CD8-positive, alpha-beta memory T cell (primary cell): ENCODE results near the gene LIG1. TPM values are rescaled to one million over a fixed set of nuclear protein-coding genes. Genes with fewer than 3 reads are reported as not detected.

Source experiments
- CTCF ChIA-PET: fragments of 350-600 bp; sonication (Branson Sonifier 250); formaldehyde crosslinking; loops from one replicate; lab custom pipeline; 2021; ENCODE audit warnings: antibody characterized with exemption; lab: Charles Lee
- POLR2A ChIA-PET: fragments of 350-600 bp; sonication (Branson Sonifier 250); formaldehyde crosslinking; loops from one replicate; lab custom pipeline; 2021; ENCODE audit warnings: antibody characterized with exemption; lab: Charles Lee
- DNase-seq, 5 donors: peaks; one replicate each; pipeline versions ENCODE4 v3.0.0 to v3.0.0-alpha.2; 2020 to 2022; ENCODE audit warnings: mixed read lengths in 1 of 5
- H3K27ac ChIP-seq: one replicate; pipeline ENCODE4 v1.7.0; 2013; ENCODE audit warnings: low read depth, mild to moderate bottlenecking, low read length, moderate library complexity
- H3K27me3 ChIP-seq: 2 replicates; pipeline ENCODE4 v1.7.0; 2013; ENCODE audit warnings: low read length, mild to moderate bottlenecking; ENCODE audit not compliant: insufficient read depth, poor library complexity, severe bottlenecking
- H3K36me3 ChIP-seq: 2 replicates; pipeline ENCODE4 v1.7.0; 2013; ENCODE audit warnings: mild to moderate bottlenecking, low read length, moderate library complexity; ENCODE audit not compliant: insufficient read depth
- H3K4me1 ChIP-seq: 2 replicates; pipeline ENCODE4 v1.7.0; 2013; ENCODE audit warnings: mild to moderate bottlenecking, low read length, moderate library complexity; ENCODE audit not compliant: insufficient read depth
- H3K4me3 ChIP-seq: 2 replicates; pipeline ENCODE4 v1.7.0; 2013; ENCODE audit warnings: mild to moderate bottlenecking, low read length
- H3K9me3 ChIP-seq: 2 replicates; pipeline ENCODE4 v1.7.0; 2013; ENCODE audit warnings: mild to moderate bottlenecking, low read length
- H3K27ac Mint-ChIP-seq, 8 donors: one replicate each; pipeline ENCODE4 v1.8.0; 2020 to 2021; ENCODE audit warnings: mixed read lengths in 8 of 8, mild to moderate bottlenecking in 6 of 8, inconsistent platforms in 3 of 8, moderate library complexity in 3 of 8
- H3K27me3 Mint-ChIP-seq, 2 donors: one replicate each; pipeline ENCODE4 v1.8.0; 2020 to 2021; ENCODE audit warnings: mixed read lengths in 2 of 2, mild to moderate bottlenecking in 1 of 2, moderate library complexity in 1 of 2
- H3K36me3 Mint-ChIP-seq, 3 donors: one replicate each; pipeline ENCODE4 v1.8.0; 2020 to 2021; ENCODE audit warnings: mixed read lengths in 3 of 3, inconsistent platforms in 1 of 3, mild to moderate bottlenecking in 1 of 3
- H3K4me1 Mint-ChIP-seq, 3 donors: one replicate each; pipeline ENCODE4 v1.8.0; 2020 to 2021; ENCODE audit warnings: mixed read lengths in 3 of 3, inconsistent platforms in 1 of 3, mild to moderate bottlenecking in 1 of 3
- H3K4me3 Mint-ChIP-seq, 7 donors: one replicate each; pipeline ENCODE4 v1.8.0; 2020 to 2021; ENCODE audit warnings: mixed read lengths in 7 of 7, mild to moderate bottlenecking in 6 of 7, moderate library complexity in 4 of 7, inconsistent platforms in 2 of 7
- H3K9me3 Mint-ChIP-seq, 5 donors: one replicate each; pipeline ENCODE4 v1.8.0; 2020 to 2022; ENCODE audit warnings: mixed read lengths in 5 of 5, mild to moderate bottlenecking in 3 of 5, moderate library complexity in 2 of 5, inconsistent platforms in 1 of 5
- polyA plus RNA-seq: library from polyadenylated mRNA; unstranded; fragments of 300-500 nt; fragmentation: Illumina TruSeq; gene quantifications from one replicate; pipeline ENCODE4 v1.2.3, GENCODE V29; 2021
- total RNA-seq, 2 experiments: library from RNA; stranded (reverse); gene quantifications; one replicate each; pipeline ENCODE4 v1.2.3, GENCODE V29; 2021

The LIG1 gene
- total and polyA plus RNA-seq, 3 experiments from 2014 or later: 24.1 to 135 (median 129) TPM

DNA sequence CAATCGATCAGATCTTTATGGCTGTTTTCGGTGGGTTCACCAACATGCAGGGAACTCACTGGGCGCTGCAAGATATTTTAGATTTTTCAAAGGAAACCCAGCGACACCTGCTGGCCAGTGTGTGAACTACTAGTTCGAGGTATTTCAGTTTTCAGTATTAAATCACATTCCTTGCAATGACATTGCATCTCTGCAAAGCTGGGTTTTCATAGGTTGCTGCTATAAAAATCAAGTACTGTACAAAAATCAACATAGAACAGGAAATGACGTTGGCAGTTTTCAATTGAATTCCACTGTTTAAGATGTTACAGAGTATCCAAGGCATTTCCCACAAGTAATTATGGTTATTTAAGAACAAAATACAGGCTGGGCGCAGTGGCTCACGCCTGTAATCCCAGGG, 17.6 kb downstream of the LIG1 start:
- peak; percentile 21 to 72 (median 54) for DNase-seq
- Histone ChIP-seq H3K27me3 (no peaks in the 10 kb centered on the region), H3K36me3 (peaks cover 6% of the 10 kb centered on the region), H3K27ac (no peak overlapping the region), H3K4me3 (no peak overlapping the region), H3K9me3 (no peaks in the 10 kb centered on the region), H3K4me1 (no peaks in the 10 kb centered on the region)
- Mint-ChIP-seq H3K4me3 (no peak overlapping the region), H3K27me3 (no peaks in the 10 kb centered on the region), H3K4me1 (peaks cover 2 to 4% (median 3%) of the 10 kb centered on the region in 3 donors), H3K27ac (peak overlapping the region in 1 of 8 donors; percentile 4), H3K9me3 (no peaks in the 10 kb centered on the region), H3K36me3 (peaks cover 4 to 75% (median 13%) of the 10 kb centered on the region in 3 donors)
- POLR2A ChIA-PET: no interaction called here
- CTCF ChIA-PET: interaction anchor here (0.6 to 1.7 kb wide), 11 partner anchors 12 to 187 kb away, joined by 3 to 7 read pairs (median 3); partner anchors contain the start of gene PLA2G4C

DNA sequence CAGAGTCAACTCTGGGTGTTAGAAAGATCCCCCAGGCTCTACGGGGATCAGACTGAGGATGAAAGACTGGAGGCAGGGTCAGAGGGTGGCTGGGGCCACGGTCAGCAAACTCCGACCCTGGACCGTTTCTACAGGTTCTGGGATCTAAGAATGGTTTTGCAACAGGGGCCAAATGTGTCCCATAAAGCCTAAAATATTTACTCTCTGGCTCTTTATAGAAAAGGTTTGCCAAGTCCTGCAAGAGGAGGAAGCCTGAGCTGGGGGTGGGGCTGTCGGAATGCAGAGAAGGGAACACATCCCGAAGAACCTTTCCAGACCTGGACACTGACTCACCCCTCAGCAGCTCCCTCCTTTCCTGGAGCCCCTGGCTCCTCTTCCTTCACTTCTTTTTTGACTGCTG, 20.7 kb downstream of the LIG1 start:
- no peak for DNase-seq
- H3K36me3 ChIP-seq: peaks cover 6% of the 10 kb centered on the region
- H3K4me3 ChIP-seq: no peak overlapping the region
- no peak overlapping the region for H3K4me3 Mint-ChIP-seq
- H3K36me3 Mint-ChIP-seq: peaks cover 0 to 77% (median 7%) of the 10 kb centered on the region in 3 donors
- H3K4me1 Mint-ChIP-seq: peaks cover 2 to 3% (median 3%) of the 10 kb centered on the region in 3 donors
- H3K27ac Mint-ChIP-seq: peak overlapping the region in 1 of 8 donors; percentile 87
- no peak overlapping the region for H3K27ac ChIP-seq
- H3K4me1 ChIP-seq: no peaks in the 10 kb centered on the region
- H3K27me3 Mint-ChIP-seq: no peaks in the 10 kb centered on the region
- no peaks in the 10 kb centered on the region for H3K9me3 ChIP-seq
- H3K27me3 ChIP-seq: no peaks in the 10 kb centered on the region
- ChIA-PET POLR2A (no interaction called here), CTCF (interaction anchor here (1.5 kb wide), 1 partner anchor 41 kb away, joined by 3 read pairs; no protein-coding TSS in a partner anchor)
- H3K9me3 Mint-ChIP-seq: no peaks in the 10 kb centered on the region

DNA sequence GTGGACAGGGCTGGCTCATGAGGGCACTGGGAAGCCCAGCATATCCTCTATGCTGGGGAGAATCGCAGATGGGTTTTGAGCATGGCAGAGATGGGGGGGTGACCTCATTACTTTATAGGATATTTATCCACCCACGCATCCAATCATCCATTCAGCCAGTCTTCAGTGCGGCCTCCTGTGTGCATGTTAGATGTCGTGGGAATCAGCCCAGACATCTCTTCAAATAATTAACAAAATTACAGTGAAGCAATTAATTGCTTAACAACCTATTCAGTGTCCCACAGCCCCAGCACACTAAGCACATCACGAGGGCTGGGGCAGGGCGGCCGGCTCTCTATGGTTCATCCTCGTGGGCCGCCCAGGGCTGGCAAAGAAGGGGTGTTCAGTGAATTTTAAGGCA, 21.6 kb downstream of the LIG1 start:
- Mint-ChIP-seq H3K36me3 (peaks cover 4 to 78% (median 13%) of the 10 kb centered on the region in 3 donors), H3K9me3 (no peaks in the 10 kb centered on the region), H3K4me1 (peaks cover 0 to 3% (median 2%) of the 10 kb centered on the region in 3 donors), H3K27me3 (no peaks in the 10 kb centered on the region), H3K27ac (no peak overlapping the region), H3K4me3 (no peak overlapping the region)
- Histone ChIP-seq H3K4me3 (no peak overlapping the region), H3K4me1 (no peaks in the 10 kb centered on the region), H3K27ac (no peak overlapping the region), H3K36me3 (peaks cover 6% of the 10 kb centered on the region), H3K9me3 (no peaks in the 10 kb centered on the region), H3K27me3 (no peaks in the 10 kb centered on the region)
- CTCF ChIA-PET: no interaction called here
- POLR2A ChIA-PET: no interaction called here
- no peak for DNase-seq

DNA sequence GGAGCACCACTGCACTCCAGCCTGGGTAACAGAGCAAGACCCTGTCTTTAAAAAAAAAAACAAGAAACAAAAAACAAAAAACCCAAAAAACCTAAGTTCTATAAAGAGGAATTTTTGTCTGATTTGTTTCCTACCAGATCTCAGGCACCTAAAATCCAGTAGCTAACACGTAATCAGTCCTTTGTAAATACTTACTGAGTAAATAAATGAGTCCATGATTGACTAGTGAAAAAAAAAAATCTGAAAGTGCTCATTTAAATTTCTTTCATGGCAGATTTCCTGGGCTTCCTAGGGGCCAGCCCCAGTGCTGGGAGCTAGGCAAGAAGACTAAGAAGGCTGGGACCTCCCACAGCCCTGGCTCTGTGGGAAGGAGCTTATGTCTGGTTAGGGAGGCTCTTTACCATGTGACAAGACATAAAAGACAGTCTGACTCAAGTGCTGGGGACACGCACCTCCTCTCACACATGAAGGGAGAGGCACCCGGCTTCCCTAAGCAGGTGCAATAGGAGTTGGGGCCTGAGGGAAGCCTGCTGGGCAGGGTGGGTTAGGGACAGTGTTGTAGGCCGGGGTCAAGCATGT, 22.5 kb downstream of the LIG1 start:
- H3K9me3 ChIP-seq: no peaks in the 10 kb centered on the region
- POLR2A ChIA-PET: no interaction called here

DNA sequence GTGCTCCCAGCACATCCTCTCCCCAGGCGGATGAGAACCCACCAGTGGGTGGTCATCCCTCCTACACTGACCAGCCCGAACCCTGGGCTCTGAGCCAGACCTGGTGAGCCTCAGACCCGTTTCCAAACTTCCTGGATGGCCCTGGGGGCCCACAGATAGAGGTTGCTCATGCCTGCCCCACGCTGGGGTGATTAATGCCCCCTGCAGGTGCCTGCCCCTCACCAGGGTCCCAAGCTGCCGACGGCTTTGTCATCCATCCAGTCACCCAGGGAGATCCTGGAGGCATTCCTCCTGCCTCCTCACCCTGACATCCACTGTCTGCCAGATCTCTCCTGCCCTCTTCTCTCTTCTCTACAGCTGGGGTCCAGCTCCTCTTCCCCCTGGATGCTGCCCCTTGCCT, 31.1 kb downstream of the LIG1 start:
- POLR2A ChIA-PET: no interaction called here
- Mint-ChIP-seq H3K27ac (peak overlapping the region in 1 of 8 donors; percentile 63), H3K4me1 (no peaks in the 10 kb centered on the region), H3K27me3 (peaks cover 0 to 1% of the 10 kb centered on the region in 2 donors), H3K4me3 (no peak overlapping the region), H3K36me3 (peaks cover 8 to 68% (median 13%) of the 10 kb centered on the region in 3 donors), H3K9me3 (no peaks in the 10 kb centered on the region)
- CTCF ChIA-PET: no interaction called here
- Histone ChIP-seq H3K27me3 (no peaks in the 10 kb centered on the region), H3K4me3 (no peak overlapping the region), H3K27ac (no peak overlapping the region), H3K4me1 (no peaks in the 10 kb centered on the region), H3K36me3 (no peaks in the 10 kb centered on the region), H3K9me3 (no peaks in the 10 kb centered on the region)
- no peak for DNase-seq

More for the DNA sequence above, 22.5 kb downstream of the LIG1 start:
- H3K27me3 Mint-ChIP-seq: no peaks in the 10 kb centered on the region
- CTCF ChIA-PET: no interaction called here
- Histone ChIP-seq H3K4me3 (no peak overlapping the region), H3K27me3 (no peaks in the 10 kb centered on the region), H3K27ac (no peak overlapping the region), H3K36me3 (peaks cover 6% of the 10 kb centered on the region), H3K4me1 (no peaks in the 10 kb centered on the region)
- H3K36me3 Mint-ChIP-seq: peaks cover 5 to 85% (median 18%) of the 10 kb centered on the region in 3 donors
- peaks cover 0 to 3% (median 2%) of the 10 kb centered on the region in 3 donors for H3K4me1 Mint-ChIP-seq
- DNase-seq: no peak
- peak overlapping the region in 1 of 8 donors; percentile 3 for H3K27ac Mint-ChIP-seq
- H3K9me3 Mint-ChIP-seq: no peaks in the 10 kb centered on the region
- no peak overlapping the region for H3K4me3 Mint-ChIP-seq

DNA sequence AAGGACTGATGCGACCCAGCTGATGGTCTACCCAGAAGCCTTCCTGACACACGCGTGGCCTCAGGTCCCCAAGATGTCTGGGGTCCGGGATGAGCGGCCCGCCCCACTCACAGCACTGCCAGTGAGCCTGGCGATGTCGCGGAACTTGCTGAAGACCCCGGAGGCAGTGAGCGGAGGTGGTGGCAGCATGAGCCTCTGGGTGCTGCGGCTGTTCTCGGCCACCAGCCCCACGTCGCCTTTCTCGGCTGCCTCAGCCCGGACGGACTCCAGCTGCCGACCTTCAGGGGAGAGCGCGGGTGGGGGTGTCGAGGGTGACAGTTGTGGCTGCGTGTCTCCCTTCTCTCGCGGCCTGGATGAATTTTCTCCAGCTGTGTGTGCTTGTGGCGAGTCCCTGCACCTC, 32.7 kb downstream of the LIG1 start:
- H3K4me3 Mint-ChIP-seq: no peak overlapping the region
- CTCF ChIA-PET: no interaction called here
- no peaks in the 10 kb centered on the region for H3K9me3 Mint-ChIP-seq

DNA sequence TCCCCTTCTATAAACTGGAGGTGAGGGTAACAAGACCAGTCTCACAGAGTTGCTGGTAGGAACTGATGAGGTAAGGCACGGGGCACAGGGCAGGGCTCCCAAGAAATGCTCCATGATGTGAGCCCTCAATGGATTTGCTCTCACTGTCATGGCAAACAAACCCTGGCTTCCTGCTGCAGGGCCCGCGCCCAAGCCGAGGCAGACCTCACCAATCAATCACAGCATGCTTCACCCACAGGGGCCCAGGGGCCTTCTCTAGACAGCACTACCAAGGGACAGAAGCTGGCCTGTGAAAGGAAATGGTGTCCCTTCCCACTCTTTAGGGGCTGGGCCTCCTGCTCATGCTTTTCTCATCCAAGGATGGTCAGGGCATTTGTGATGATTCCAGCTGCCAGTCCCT, 33.6 kb downstream of the LIG1 start:
- Mint-ChIP-seq H3K27me3 (peaks cover 0 to 1% of the 10 kb centered on the region in 2 donors), H3K9me3 (no peaks in the 10 kb centered on the region)
- H3K27ac ChIP-seq: no peak overlapping the region

More for the DNA sequence above, 32.7 kb downstream of the LIG1 start:
- Histone ChIP-seq H3K4me1 (no peaks in the 10 kb centered on the region), H3K9me3 (no peaks in the 10 kb centered on the region), H3K27ac (no peak overlapping the region), H3K4me3 (no peak overlapping the region), H3K27me3 (no peaks in the 10 kb centered on the region), H3K36me3 (no peaks in the 10 kb centered on the region)
- Mint-ChIP-seq H3K36me3 (peaks cover 3 to 66% (median 6%) of the 10 kb centered on the region in 3 donors), H3K4me1 (no peaks in the 10 kb centered on the region), H3K27me3 (peaks cover 0 to 1% of the 10 kb centered on the region in 2 donors), H3K27ac (no peak overlapping the region)
- no peak for DNase-seq
- POLR2A ChIA-PET: no interaction called here

DNA sequence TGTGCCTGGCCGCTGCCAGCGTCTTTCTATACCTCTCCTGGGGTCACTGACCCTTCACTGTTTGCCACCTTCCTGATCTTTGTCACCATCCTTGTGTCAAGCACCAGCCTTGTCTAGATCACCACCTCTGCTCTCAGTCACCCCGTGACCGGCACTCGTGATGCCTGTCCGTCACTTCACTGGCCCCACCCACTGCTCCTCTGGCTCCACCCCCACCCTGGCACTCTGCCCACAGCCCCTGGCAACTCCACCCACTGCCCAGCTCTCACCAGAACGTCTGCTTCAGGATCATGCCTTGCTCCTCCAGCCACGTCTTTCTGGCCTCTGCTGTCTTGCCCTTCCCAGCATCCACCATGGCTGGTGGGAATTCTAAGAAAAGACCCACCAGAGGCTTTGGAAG, 34.7 kb downstream of the LIG1 start:
- Histone ChIP-seq H3K9me3 (no peaks in the 10 kb centered on the region), H3K4me1 (no peaks in the 10 kb centered on the region), H3K27ac (no peak overlapping the region), H3K36me3 (no peaks in the 10 kb centered on the region), H3K27me3 (no peaks in the 10 kb centered on the region), H3K4me3 (no peak overlapping the region)
- Mint-ChIP-seq H3K27me3 (peaks cover 0 to 1% of the 10 kb centered on the region in 2 donors), H3K9me3 (no peaks in the 10 kb centered on the region), H3K4me1 (no peaks in the 10 kb centered on the region), H3K4me3 (no peak overlapping the region), H3K27ac (peak overlapping the region in 2 of 8 donors; percentile 61 to 75), H3K36me3 (peaks cover 9 to 70% (median 12%) of the 10 kb centered on the region in 3 donors)
- ChIA-PET CTCF (no interaction called here), POLR2A (no interaction called here)
- DNase-seq: no peak

More for the DNA sequence above, 33.6 kb downstream of the LIG1 start:
- peaks cover 3 to 67% (median 6%) of the 10 kb centered on the region in 3 donors for H3K36me3 Mint-ChIP-seq
- DNase-seq: no peak
- ChIA-PET CTCF (no interaction called here), POLR2A (no interaction called here)
- H3K4me1 Mint-ChIP-seq: no peaks in the 10 kb centered on the region
- H3K9me3 ChIP-seq: no peaks in the 10 kb centered on the region
- H3K4me1 ChIP-seq: no peaks in the 10 kb centered on the region
- H3K27me3 ChIP-seq: no peaks in the 10 kb centered on the region
- no peak overlapping the region for H3K4me3 Mint-ChIP-seq
- no peaks in the 10 kb centered on the region for H3K36me3 ChIP-seq
- no peak overlapping the region for H3K4me3 ChIP-seq
- H3K27ac Mint-ChIP-seq: no peak overlapping the region
